ENCODE results near the gene SYT6.

DNA sequence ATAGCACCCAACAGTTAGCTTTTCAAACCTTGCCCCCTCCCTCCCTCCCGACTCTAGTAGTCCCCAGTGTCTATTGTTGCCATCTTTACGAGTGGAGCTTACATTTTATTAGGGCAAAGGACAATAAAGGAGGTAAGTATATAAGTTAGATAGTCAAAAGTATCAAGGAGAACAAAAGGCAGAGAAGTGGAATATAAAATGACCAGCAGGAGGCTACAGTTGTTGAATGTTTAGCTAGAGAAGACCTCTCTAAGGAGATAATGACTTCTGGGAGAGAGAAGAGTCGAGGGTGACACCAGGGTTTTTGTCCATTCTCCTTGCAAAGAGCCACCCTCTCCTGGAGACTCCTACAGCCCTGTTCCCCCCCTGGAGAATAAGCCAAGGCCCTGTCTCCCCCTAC lies 48.7 kb downstream of the SYT6 start:
- TF ChIP-seq, protein P1, sequence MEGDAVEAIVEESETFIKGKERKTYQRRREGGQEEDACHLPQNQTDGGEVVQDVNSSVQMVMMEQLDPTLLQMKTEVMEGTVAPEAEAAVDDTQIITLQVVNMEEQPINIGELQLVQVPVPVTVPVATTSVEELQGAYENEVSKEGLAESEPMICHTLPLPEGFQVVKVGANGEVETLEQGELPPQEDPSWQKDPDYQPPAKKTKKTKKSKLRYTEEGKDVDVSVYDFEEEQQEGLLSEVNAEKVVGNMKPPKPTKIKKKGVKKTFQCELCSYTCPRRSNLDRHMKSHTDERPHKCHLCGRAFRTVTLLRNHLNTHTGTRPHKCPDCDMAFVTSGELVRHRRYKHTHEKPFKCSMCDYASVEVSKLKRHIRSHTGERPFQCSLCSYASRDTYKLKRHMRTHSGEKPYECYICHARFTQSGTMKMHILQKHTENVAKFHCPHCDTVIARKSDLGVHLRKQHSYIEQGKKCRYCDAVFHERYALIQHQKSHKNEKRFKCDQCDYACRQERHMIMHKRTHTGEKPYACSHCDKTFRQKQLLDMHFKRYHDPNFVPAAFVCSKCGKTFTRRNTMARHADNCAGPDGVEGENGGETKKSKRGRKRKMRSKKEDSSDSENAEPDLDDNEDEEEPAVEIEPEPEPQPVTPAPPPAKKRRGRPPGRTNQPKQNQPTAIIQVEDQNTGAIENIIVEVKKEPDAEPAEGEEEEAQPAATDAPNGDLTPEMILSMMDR (IDR thresholded peaks at IDR 0.05; ENCODE audit: low read length), result no peak
- TF ChIP-seq EZH2phosphoT487 (IDR thresholded peaks at IDR 0.05; ENCODE audit: low read length) (no peak), EZH2 (optimal IDR thresholded peaks at IDR 0.05; ENCODE audit: low read depth, low read length) (no peak)

Data from MM.1S (cell line).